Natural killer cell (primary cell): Measurements from ENCODE around the gene RIC1. TPM values are rescaled to one million over a fixed set of nuclear protein-coding genes. Genes with fewer than 3 reads are reported as not detected.

Experiments used
- ATAC-seq, 3 donors: fragments of 150-1000 bp in 2 of 3; fragments of 200-7000 bp in 1 of 3; cut with Tn5 transposase; 1 replicate in 1 of 3; 2 replicates in 2 of 3; pipeline ENCODE4 v1.10.0; 2021; ENCODE audit warnings: mild to moderate bottlenecking in 2 of 3, moderate library complexity in 2 of 3
- DNase-seq, 2 donors: peaks; one replicate each; pipeline versions ENCODE4 v3.0.0 to v3.0.0-alpha.2; 2013 to 2021; ENCODE audit warnings: mixed read lengths in 1 of 2
- H3K27ac ChIP-seq: one replicate; pipeline ENCODE4 v1.5.1; 2013; ENCODE audit warnings: mild to moderate bottlenecking, low read length
- H3K27me3 ChIP-seq: one replicate; pipeline ENCODE4 v1.6.1; 2013; ENCODE audit warnings: low read length; ENCODE audit not compliant: control insufficient read depth, insufficient read depth
- H3K36me3 ChIP-seq: one replicate; pipeline ENCODE4 v1.6.1; 2013; ENCODE audit warnings: low read length; ENCODE audit not compliant: control insufficient read depth, insufficient read depth
- H3K4me1 ChIP-seq: one replicate; pipeline ENCODE4 v1.6.1; 2013; ENCODE audit warnings: low read length; ENCODE audit not compliant: control insufficient read depth, insufficient read depth
- H3K4me3 ChIP-seq: one replicate; pipeline ENCODE4 v1.5.1; 2013; ENCODE audit warnings: low read length
- H3K9me3 ChIP-seq: one replicate; pipeline ENCODE4 v1.6.1; 2013; ENCODE audit warnings: low read length; ENCODE audit not compliant: control insufficient read depth, insufficient read depth
- H3K27ac Mint-ChIP-seq, 2 donors: one replicate each; pipeline ENCODE4 v1.8.0; 2022; ENCODE audit warnings: mild to moderate bottlenecking in 2 of 2, mixed read lengths in 2 of 2, moderate library complexity in 1 of 2
- H3K27me3 Mint-ChIP-seq, 2 donors: one replicate each; pipeline ENCODE4 v1.8.0; 2022; ENCODE audit warnings: low read depth in 2 of 2, mixed read lengths in 2 of 2
- H3K36me3 Mint-ChIP-seq: one replicate; pipeline ENCODE4 v1.8.0; 2022; ENCODE audit warnings: mixed read lengths
- H3K4me1 Mint-ChIP-seq, 2 donors: one replicate each; pipeline ENCODE4 v1.8.0; 2022; ENCODE audit warnings: mixed read lengths in 2 of 2
- H3K4me3 Mint-ChIP-seq: one replicate; pipeline ENCODE4 v1.8.0; 2022; ENCODE audit warnings: mild to moderate bottlenecking, moderate library complexity, mixed read lengths
- H3K9me3 Mint-ChIP-seq, 2 donors: one replicate each; pipeline ENCODE4 v1.8.0; 2022; ENCODE audit warnings: mixed read lengths in 2 of 2
- CTCF ChIP-seq: fragments of 200-600 bp; IDR thresholded peaks from one replicate; pipeline ENCODE4 v1.8.0; 2022; ENCODE audit warnings: antibody characterized with exemption
- WGBS: methylation state at CpG from one replicate; pipeline ENCODE4 v1.1.7; 2013; ENCODE audit warnings: missing lambda C conversion rate; ENCODE audit not compliant: insufficient coverage; 5-methylcytosine and 5-hydroxymethylcytosine counted together
- intact Hi-C: fragments of 100-400 bp; cut with micrococcal nuclease; formaldehyde crosslinking; loops from one replicate; pipeline ENCODE4 v1.14.2; 2022
- total RNA-seq, 4 donors: library from RNA; stranded (reverse); fragments of 120-200 nt in 1 of 4; gene quantifications; one replicate each; pipeline versions ENCODE4 v1.2.3 to v1.2.4, GENCODE V29; 2013 to 2022

RIC1 gene
- total RNA-seq, 3 donors from 2014 or later (not counting 1 experiment from before 2014, with no cell fraction given): 23.5 to 33.9 (median 31.8) TPM

- Mint-ChIP-seq H3K4me3 (no peak overlapping the region), H3K9me3 (no peaks in the 10 kb centered on the region), H3K27me3 (no peaks in the 10 kb centered on the region), H3K36me3 (peaks cover 7% of the 10 kb centered on the region), H3K4me1 (peaks cover 7% of the 10 kb centered on the region in 2 donors), H3K27ac (peak overlapping the region; percentile 52 to 62)
- Histone ChIP-seq H3K36me3 (peaks cover 59% of the 10 kb centered on the region), H3K4me1 (peaks cover 2% of the 10 kb centered on the region), H3K9me3 (no peaks in the 10 kb centered on the region), H3K27ac (no peak overlapping the region), H3K27me3 (no peaks in the 10 kb centered on the region), H3K4me3 (no peak overlapping the region)
- intact Hi-C loops: no loop called here
- WGBS: 100% methylated on average over 3 of the region's 3 CpGs
- no peak for DNase-seq
- ATAC-seq: no peak
- TF ChIP-seq CTCF: no peak
These were observed 172.8 kb downstream of the RIC1 start for GRCh38 chr9:5801739-5802113.

GRCh38 chr9:5805478-5805877 is 176.6 kb downstream of the RIC1 start:
- Histone ChIP-seq H3K27me3 (no peaks in the 10 kb centered on the region), H3K4me3 (no peak overlapping the region), H3K4me1 (peaks cover 2% of the 10 kb centered on the region), H3K9me3 (no peaks in the 10 kb centered on the region), H3K27ac (no peak overlapping the region), H3K36me3 (peaks cover 53% of the 10 kb centered on the region)
- DNase-seq (no peak), ATAC-seq (no peak)
- 94% methylated on average over 3 of the region's 3 CpGs for WGBS
- no peaks in the 10 kb centered on the region for H3K9me3 Mint-ChIP-seq
- H3K27ac Mint-ChIP-seq: peak overlapping the region in 1 of 2 donors; percentile 46
- peaks cover 18% of the 10 kb centered on the region for H3K36me3 Mint-ChIP-seq
- H3K4me1 Mint-ChIP-seq: peaks cover 14 to 15% of the 10 kb centered on the region in 2 donors
- no peak for TF ChIP-seq CTCF
- no peaks in the 10 kb centered on the region for H3K27me3 Mint-ChIP-seq
- intact Hi-C loops: no loop called here
- H3K4me3 Mint-ChIP-seq: no peak overlapping the region

- H3K9me3 Mint-ChIP-seq: no peaks in the 10 kb centered on the region
- no peak overlapping the region for H3K4me3 Mint-ChIP-seq
- Histone ChIP-seq H3K4me3 (no peak overlapping the region), H3K27me3 (no peaks in the 10 kb centered on the region), H3K27ac (no peak overlapping the region), H3K4me1 (peaks cover 5% of the 10 kb centered on the region), H3K9me3 (no peaks in the 10 kb centered on the region), H3K36me3 (peaks cover 56% of the 10 kb centered on the region)
- no peak overlapping the region for H3K27ac Mint-ChIP-seq
- no peak for DNase-seq
- no peak for ATAC-seq
- intact Hi-C loops: no loop called here
- TF ChIP-seq CTCF: no peak
- peaks cover 28% of the 10 kb centered on the region for H3K36me3 Mint-ChIP-seq
- peaks cover 22 to 24% of the 10 kb centered on the region in 2 donors for H3K4me1 Mint-ChIP-seq
- 100% methylated on average over 1 of the region's 1 CpG for WGBS
- H3K27me3 Mint-ChIP-seq: no peaks in the 10 kb centered on the region
These were observed 182.8 kb downstream of the RIC1 start for GRCh38 chr9:5811751-5812150.

- H3K4me3 Mint-ChIP-seq: no peak overlapping the region
- H3K4me1 Mint-ChIP-seq: peaks cover 25 to 27% of the 10 kb centered on the region in 2 donors
- ATAC-seq (no peak), DNase-seq (no peak)
- H3K27ac ChIP-seq: no peak overlapping the region
- H3K36me3 Mint-ChIP-seq: peaks cover 29% of the 10 kb centered on the region
- no peaks in the 10 kb centered on the region for H3K27me3 Mint-ChIP-seq
- peaks cover 61% of the 10 kb centered on the region for H3K36me3 ChIP-seq
- WGBS: 78% methylated on average over 2 of the region's 3 CpGs
- no peaks in the 10 kb centered on the region for H3K9me3 Mint-ChIP-seq
- no peak overlapping the region for H3K27ac Mint-ChIP-seq
- no peaks in the 10 kb centered on the region for H3K9me3 ChIP-seq
- no peak for TF ChIP-seq CTCF
- H3K4me3 ChIP-seq: no peak overlapping the region
- H3K4me1 ChIP-seq: peaks cover 5% of the 10 kb centered on the region
- intact Hi-C loops: no loop called here
- no peaks in the 10 kb centered on the region for H3K27me3 ChIP-seq
These were observed 184.9 kb downstream of the RIC1 start for GRCh38 chr9:5813824-5814223.
